Kidney (tissue), 14 donors: ENCODE measurements around the gene INTU. TPM values are rescaled to one million over a fixed set of nuclear protein-coding genes. Genes with fewer than 3 reads are reported as not detected.

ENCODE experiments used
- DNase-seq, 5 donors: peaks; one replicate each; pipeline ENCODE4 v3.0.0-alpha.2; 2013 to 2020
- FAIRE-seq: peaks from 2 replicates; lab custom pipeline; 2012; peaks lifted over from hg19 to GRCh38; lab: Jason Lieb, UNC
- H3K27ac ChIP-seq, 2 donors: one replicate each; pipeline ENCODE4 v1.7.0; 2013; ENCODE audit warnings: low read depth in 2 of 2, low read length in 2 of 2, inconsistent platforms in 1 of 2
- H3K27me3 ChIP-seq: one replicate; pipeline ENCODE4 v1.7.1; 2013; ENCODE audit warnings: low read length, inconsistent platforms; ENCODE audit not compliant: control insufficient read depth, insufficient read depth
- H3K36me3 ChIP-seq, 3 donors: one replicate each; pipeline versions ENCODE4 v1.7.0 to v1.7.1; 2013; ENCODE audit warnings: low read length in 3 of 3, control low read depth in 1 of 3, inconsistent platforms in 1 of 3; ENCODE audit not compliant: insufficient read depth in 3 of 3, control insufficient read depth in 2 of 3
- H3K4me1 ChIP-seq, 3 donors: one replicate each; pipeline versions ENCODE4 v1.7.0 to v1.7.1; 2013; ENCODE audit warnings: low read length in 3 of 3, inconsistent platforms in 1 of 3, low read depth in 1 of 3; ENCODE audit not compliant: control insufficient read depth in 2 of 3, insufficient read depth in 2 of 3
- H3K4me3 ChIP-seq, 3 donors: one replicate each; pipeline versions ENCODE4 v1.7.0 to v1.8.1; 2013; ENCODE audit warnings: low read length in 3 of 3, control low read depth in 1 of 3, inconsistent platforms in 1 of 3
- H3K9ac ChIP-seq, 3 donors: one replicate each; pipeline versions ENCODE4 v1.7.0 to v1.7.1; 2013; ENCODE audit warnings: low read length in 3 of 3, control low read depth in 1 of 3, inconsistent platforms in 1 of 3
- H3K9me3 ChIP-seq, 3 donors: one replicate each; pipeline versions ENCODE4 v1.7.0 to v1.7.1; 2013; ENCODE audit warnings: low read length in 3 of 3, control low read depth in 1 of 3, inconsistent platforms in 1 of 3; ENCODE audit not compliant: control insufficient read depth in 2 of 3, insufficient read depth in 1 of 3
- intact Hi-C: fragments of 100-400 bp; cut with DNase I; formaldehyde crosslinking; loops from one replicate; pipeline ENCODE4 v1.11.1; 2022
- polyA plus RNA-seq: library from polyadenylated mRNA; stranded (reverse); fragments of 350-450 nt; fragmentation: Illumina TruSeq; extraction: RNeasy Lipid Tissue Mini Kit (QIAGEN cat#74804); gene quantifications from one replicate; pipeline ENCODE4 v1.2.3, GENCODE V29; 2014; ENCODE audit warnings: low read depth, low replicate concordance; ENCODE audit not compliant: insufficient read depth
- total RNA-seq: library from RNA; stranded (reverse); fragmentation: NEBNext Ultra II Directional; extraction: Animal tissue kit (Norgen Biotek cat#: 25700); gene quantifications from one replicate; pipeline ENCODE4 v1.2.1, GENCODE V29; 2021
- TF ChIP-seq, protein P1 (sequence below): IDR thresholded peaks from 3 replicates; pipeline ENCODE4 v1.5.1; 2012; ENCODE audit warnings: mild to moderate bottlenecking, moderate library complexity, borderline replicate concordance; ENCODE audit not compliant: insufficient read depth; ENCODE audit errors: extremely low read depth
- donor health status: control.
- donor health status: control.
- donor health status: control.
- donor health status: control.
- donor health status: control.
- donor health status: DM: yes; HTN: yes; CAD: no.
- donor health status: Normal renal cell carcinoma (clear cell type).

The INTU gene
- total and polyA plus RNA-seq, 2 donors from 2014 or later, result 2.6 to 8.3 TPM

DNA sequence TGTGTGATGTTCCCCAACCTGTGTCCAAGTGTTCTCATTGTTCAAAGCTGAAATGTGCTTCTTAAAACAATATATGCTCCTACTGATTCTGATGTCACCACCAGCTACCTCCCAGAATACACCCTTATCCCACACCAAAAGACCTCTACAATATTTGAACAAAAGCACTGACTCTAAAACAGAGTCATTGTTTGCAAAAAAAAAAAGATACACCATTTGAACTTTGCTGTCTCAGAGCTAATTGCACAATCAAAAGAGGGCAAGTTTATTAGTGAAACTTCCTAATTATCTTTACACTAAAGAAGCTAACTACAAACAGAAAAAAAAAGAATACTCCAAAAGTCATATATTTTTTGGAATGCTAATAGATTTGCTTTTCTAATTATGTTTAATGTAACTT is 34.1 kb upstream of the INTU start:
- Histone ChIP-seq H3K9me3 (no peaks in the 10 kb centered on the region), H3K36me3 (no peaks in the 10 kb centered on the region), H3K4me3 (no peak overlapping the region), H3K4me1 (no peaks in the 10 kb centered on the region), H3K27ac (no peak overlapping the region), H3K27me3 (no peaks in the 10 kb centered on the region), H3K9ac (no peak overlapping the region)
- no peak for FAIRE-seq
- no peak for DNase-seq
- TF ChIP-seq, protein P1, sequence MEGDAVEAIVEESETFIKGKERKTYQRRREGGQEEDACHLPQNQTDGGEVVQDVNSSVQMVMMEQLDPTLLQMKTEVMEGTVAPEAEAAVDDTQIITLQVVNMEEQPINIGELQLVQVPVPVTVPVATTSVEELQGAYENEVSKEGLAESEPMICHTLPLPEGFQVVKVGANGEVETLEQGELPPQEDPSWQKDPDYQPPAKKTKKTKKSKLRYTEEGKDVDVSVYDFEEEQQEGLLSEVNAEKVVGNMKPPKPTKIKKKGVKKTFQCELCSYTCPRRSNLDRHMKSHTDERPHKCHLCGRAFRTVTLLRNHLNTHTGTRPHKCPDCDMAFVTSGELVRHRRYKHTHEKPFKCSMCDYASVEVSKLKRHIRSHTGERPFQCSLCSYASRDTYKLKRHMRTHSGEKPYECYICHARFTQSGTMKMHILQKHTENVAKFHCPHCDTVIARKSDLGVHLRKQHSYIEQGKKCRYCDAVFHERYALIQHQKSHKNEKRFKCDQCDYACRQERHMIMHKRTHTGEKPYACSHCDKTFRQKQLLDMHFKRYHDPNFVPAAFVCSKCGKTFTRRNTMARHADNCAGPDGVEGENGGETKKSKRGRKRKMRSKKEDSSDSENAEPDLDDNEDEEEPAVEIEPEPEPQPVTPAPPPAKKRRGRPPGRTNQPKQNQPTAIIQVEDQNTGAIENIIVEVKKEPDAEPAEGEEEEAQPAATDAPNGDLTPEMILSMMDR, result no peak
- intact Hi-C loops, result no loop called here

DNA sequence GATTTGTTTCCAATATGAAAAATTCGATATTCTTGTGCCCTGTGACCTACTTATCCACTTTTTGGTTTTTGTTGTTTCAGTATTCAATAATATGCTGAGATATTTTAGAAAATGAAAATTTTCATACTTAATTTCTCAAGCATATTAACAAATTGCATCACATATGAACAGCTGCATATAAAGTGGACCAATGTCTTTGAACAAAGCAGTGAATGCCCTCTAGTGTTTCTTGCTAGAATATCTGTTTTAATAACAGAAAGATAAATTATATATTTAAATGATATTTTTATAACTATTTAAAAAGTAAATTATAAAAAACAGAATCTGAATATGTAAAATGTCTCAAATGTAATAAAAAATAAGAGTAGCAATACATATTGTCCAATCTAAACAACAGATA is 31.7 kb upstream of the INTU start:
- no peaks in the 10 kb centered on the region for H3K9me3 ChIP-seq
- H3K36me3 ChIP-seq, result no peaks in the 10 kb centered on the region
- H3K9ac ChIP-seq, result no peak overlapping the region
- DNase-seq (peak in 1 of 5 donors; percentile 5), FAIRE-seq (peak; percentile 76)
- TF ChIP-seq, protein P1, result no peak
- H3K27me3 ChIP-seq, result no peaks in the 10 kb centered on the region
- intact Hi-C loops, result no loop called here
- H3K4me3 ChIP-seq, result no peak overlapping the region
- no peak overlapping the region for H3K27ac ChIP-seq
- no peaks in the 10 kb centered on the region for H3K4me1 ChIP-seq

DNA sequence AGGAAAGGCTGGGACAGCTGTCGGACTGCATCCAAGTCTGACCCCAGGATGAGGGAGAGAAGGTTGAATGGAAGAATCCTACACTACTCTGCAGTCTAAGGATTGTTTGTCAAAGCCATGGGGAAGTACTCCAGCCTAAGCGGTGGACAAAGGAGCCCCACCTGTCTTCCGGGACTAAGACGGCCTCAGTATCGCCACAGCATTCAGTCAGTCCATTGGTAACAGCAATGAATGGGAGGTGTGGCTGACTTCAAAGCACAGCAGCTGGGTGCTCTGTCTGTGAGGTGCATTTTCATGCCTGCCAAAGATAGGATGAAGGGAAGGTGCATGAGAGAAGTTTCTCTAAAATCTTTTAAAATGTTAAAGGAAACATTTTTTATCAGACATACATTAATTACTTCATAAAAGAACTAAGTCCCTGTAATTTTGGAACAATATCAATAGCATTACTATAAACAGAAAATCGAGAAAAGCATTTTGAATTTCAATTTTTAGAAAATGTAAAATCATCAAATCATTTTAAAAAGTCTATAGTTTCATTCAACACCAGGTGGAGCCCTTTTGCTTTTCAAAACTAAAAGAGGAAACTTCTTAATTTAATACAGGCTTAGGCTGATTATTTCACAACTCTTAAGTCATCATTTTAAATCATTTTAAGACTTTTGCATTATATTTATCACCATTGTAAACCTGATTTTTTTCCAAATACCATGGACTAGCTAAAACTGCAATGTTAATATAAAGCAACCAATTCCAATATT is 27.6 kb upstream of the INTU start:
- FAIRE-seq, result peak; percentile 99
- Histone ChIP-seq H3K27me3 (no peaks in the 10 kb centered on the region), H3K27ac (no peak overlapping the region), H3K9ac (no peak overlapping the region), H3K9me3 (no peaks in the 10 kb centered on the region), H3K4me1 (no peaks in the 10 kb centered on the region), H3K36me3 (no peaks in the 10 kb centered on the region), H3K4me3 (no peak overlapping the region)
- TF ChIP-seq, protein P1, result peak; percentile 29
- intact Hi-C loops, result loop anchor here (5.0 kb wide), 1 partner anchor 127 kb away; the partner anchor contains the start of gene SLC25A31
- peak in 2 of 5 donors; percentile 11 to 64 for DNase-seq
